Midbrain (tissue), 1 donor: ENCODE data around the gene LCMT2.

ENCODE experiments used
- DNase-seq: peaks from one replicate; lab custom pipeline; 2025; lab: John Stamatoyannopoulos, UW

The LCMT2 gene

GRCh38 chr15:43329960-43330779, at the start of gene LCMT2:
Gene LCMT2, minus strand, starts transcription at chr15:43330573. Its CDS starts 84 bp downstream, at chr15:43330489.
- peak; percentile 96 for DNase-seq

GRCh38 chr15:43378601-43379000, 48.2 kb upstream of the LCMT2 start:
- no peak for DNase-seq

- peak; percentile 12 for DNase-seq
Measured at GRCh38 chr15:43376017-43376705, 45.8 kb upstream of the LCMT2 start.

- DNase-seq = peak; percentile 83
Measured at GRCh38 chr15:43370975-43371974, 40.9 kb upstream of the LCMT2 start, which contains the start of the genes TUBGCP4 and ZSCAN29. Gene TUBGCP4, plus strand, starts transcription at chr15:43371101. Its CDS starts 254 bp downstream, at chr15:43371355. Gene ZSCAN29, minus strand, starts transcription at chr15:43371043. Its CDS starts 1,130 bp downstream, at chr15:43369913.

- DNase-seq = no peak
Measured at GRCh38 chr15:43370310-43370974, 40.1 kb upstream of the LCMT2 start.

GRCh38 chr15:43361313-43361903, 31.0 kb upstream of the LCMT2 start:
- DNase-seq = no peak

- DNase-seq = no peak
Measured at GRCh38 chr15:43360821-43361220, 30.4 kb upstream of the LCMT2 start.

GRCh38 chr15:43352693-43353382, 22.5 kb upstream of the LCMT2 start:
- no peak for DNase-seq

- DNase-seq = no peak
Measured at GRCh38 chr15:43347114-43347513, 16.7 kb upstream of the LCMT2 start.

GRCh38 chr15:43346305-43346704, 15.9 kb upstream of the LCMT2 start:
- DNase-seq = no peak

- no peak for DNase-seq
Measured at GRCh38 chr15:43330780-43331087, 361 bp upstream of the LCMT2 start.

- DNase-seq = peak; percentile 61
Measured at GRCh38 chr15:43329217-43329959, 985 bp downstream of the LCMT2 start.

- DNase-seq = no peak
Measured at GRCh38 chr15:43325039-43325684, 5.2 kb downstream of the LCMT2 start.

- DNase-seq = no peak
Measured at GRCh38 chr15:43318990-43319771, 11.2 kb downstream of the LCMT2 start.

GRCh38 chr15:43317566-43318184, 12.7 kb downstream of the LCMT2 start:
- no peak for DNase-seq

- DNase-seq = no peak
Measured at GRCh38 chr15:43316971-43317346, 13.4 kb downstream of the LCMT2 start.

- DNase-seq = no peak
Measured at GRCh38 chr15:43316016-43316970, 14.1 kb downstream of the LCMT2 start.
